Fibroblast of mammary gland (primary cell): ENCODE data around the gene ZNF275.

Experiments
- DNase-seq: peaks from one replicate; pipeline ENCODE4 v3.0.0-alpha.2; 2010; ENCODE audit warnings: low read depth
- H3K4me3 ChIP-seq: 2 replicates; pipeline ENCODE4 v1.5.1; 2011; ENCODE audit warnings: low read depth, mild to moderate bottlenecking, low read length, moderate library complexity; ENCODE audit not compliant: control insufficient read depth
- CTCF ChIP-seq: conservative IDR thresholded peaks from 2 replicates; pipeline ENCODE4 v1.5.1; 2011; ENCODE audit warnings: low read depth, low read length, inconsistent platforms; ENCODE audit not compliant: control insufficient read depth, insufficient read depth

ZNF275 gene

GRCh38 chrX:153303276-153304262 lies 30.4 kb upstream of the ZNF275 start:
- DNase-seq = no peak
- no peak overlapping the region for H3K4me3 ChIP-seq
- no peak for TF ChIP-seq CTCF

- no peak overlapping the region for H3K4me3 ChIP-seq
- DNase-seq = no peak
- TF ChIP-seq CTCF = no peak
Measured at GRCh38 chrX:153304988-153305736, 28.8 kb upstream of the ZNF275 start.

- TF ChIP-seq CTCF = no peak
- no peak for DNase-seq
Measured at GRCh38 chrX:153305972-153306371, 28.0 kb upstream of the ZNF275 start.

GRCh38 chrX:153306527-153307115 lies 27.3 kb upstream of the ZNF275 start:
- no peak for DNase-seq
- TF ChIP-seq CTCF = no peak
- H3K4me3 ChIP-seq = no peak overlapping the region

More at GRCh38 chrX:153305972-153306371, 28.0 kb upstream of the ZNF275 start:
- H3K4me3 ChIP-seq = no peak overlapping the region

GRCh38 chrX:153307276-153308178 lies 26.4 kb upstream of the ZNF275 start:
- DNase-seq = no peak
- TF ChIP-seq CTCF = no peak

GRCh38 chrX:153310901-153311300 lies 23.1 kb upstream of the ZNF275 start:
- no peak overlapping the region for H3K4me3 ChIP-seq
- DNase-seq = no peak
- no peak for TF ChIP-seq CTCF

More at GRCh38 chrX:153307276-153308178, 26.4 kb upstream of the ZNF275 start:
- H3K4me3 ChIP-seq = no peak overlapping the region
